Glomerular endothelial cell (primary cell): ENCODE data around the gene PCYT2. TPM values are rescaled to one million over a fixed set of nuclear protein-coding genes. Genes with fewer than 3 reads are reported as not detected.
A peak's percentile ranks its signal among the peaks of the same experiment; 100 is the strongest.

Experiments used
- DNase-seq: peaks from one replicate; pipeline ENCODE4 v3.0.0-alpha.2; 2011; ENCODE audit warnings: low read depth, low spot score; ENCODE audit errors: extremely low read depth
- total RNA-seq: library from RNA; depleted of rRNA; stranded (reverse); fragments of >200 nt; gene quantifications from 2 replicates; pipeline ENCODE4 v1.2.3, GENCODE V29; 2015

Gene PCYT2
- total RNA-seq, 1 donor from 2014 or later = 36.6 TPM

DNA sequence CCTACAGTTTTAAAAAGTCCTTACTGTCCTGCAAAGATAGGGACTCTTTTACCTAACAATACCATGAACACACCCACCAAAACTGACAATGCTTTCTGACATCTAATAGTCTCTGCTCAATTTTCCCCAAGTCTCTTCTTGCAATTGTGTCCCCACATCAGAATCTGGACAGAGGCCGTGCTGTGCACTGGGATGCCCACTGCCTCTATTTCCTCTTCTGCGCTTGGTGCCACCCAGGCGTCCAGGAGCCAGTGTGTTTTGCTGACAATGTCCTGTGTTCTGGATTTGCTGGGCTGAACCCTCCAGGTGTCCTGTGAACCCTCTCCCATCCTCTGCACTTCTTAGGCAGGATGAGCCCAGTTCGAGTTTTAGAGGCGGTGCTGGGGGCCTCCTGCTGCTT, 33.6 kb downstream of the PCYT2 start:
- no peak for DNase-seq

DNA sequence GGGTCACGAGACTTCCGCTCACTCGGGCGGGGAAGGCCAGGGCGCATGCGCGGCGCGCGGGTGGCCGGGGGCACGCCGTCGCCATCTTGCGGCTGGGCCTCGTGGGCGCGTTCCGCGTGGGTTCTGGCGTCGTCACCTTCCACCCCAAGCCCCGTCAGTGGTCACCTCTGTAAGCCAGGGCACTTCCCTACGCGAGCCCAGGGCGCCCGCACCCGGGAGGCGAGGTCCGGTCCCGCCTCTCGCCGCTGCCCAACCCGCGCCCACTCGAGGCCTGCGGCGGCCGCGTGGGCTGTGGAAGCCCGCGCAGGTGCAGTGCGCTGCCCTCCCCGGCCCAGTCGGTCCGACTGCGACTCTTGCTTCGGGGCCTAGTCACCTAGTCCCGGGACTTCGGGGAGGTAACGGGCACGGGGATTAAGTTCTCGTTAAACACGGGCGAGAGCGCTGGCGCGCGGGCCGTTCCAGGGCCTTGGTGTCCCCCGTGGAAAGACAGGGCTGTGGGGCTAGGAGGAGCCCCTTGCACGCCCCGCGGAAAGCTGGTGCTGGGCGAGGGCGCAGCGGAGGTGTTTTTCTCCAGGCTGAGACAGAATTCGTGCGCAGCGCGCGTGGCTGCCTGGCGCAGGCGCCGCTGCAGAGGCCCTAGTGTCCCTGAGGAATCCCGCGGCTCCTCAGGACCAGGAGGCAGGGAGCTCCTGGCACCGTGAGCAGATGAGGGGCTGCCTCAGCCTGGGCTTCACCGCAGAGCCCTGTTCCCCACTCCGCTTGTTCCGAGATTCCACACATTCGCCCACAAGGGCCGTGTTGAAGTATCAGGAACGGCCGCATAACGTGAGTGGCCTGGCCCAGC, 39.6 kb downstream of the PCYT2 start:
- DNase-seq = no peak

DNA sequence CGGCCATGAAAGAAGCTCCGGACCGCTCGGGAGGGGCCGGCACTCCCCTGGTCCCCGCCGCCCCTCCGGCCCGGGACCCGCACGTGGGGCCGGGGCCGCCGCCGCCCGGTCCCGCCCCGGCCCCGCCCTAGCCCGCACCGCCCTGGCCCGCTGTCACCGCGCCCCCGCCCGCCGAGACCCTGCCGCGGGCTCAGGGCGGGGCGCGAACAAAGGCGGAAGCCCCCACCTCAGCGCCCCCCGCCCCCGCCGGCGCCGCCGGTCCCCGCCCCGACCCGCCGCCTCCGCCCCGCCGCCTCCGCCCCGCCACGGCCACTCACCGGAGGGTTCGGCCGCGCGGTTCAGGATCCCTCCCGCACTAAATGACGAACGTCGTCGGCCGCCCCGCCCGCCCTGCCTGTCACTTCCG, 40.2 kb downstream of the PCYT2 start, which contains the start of gene ARHGDIA:
Gene ARHGDIA (minus strand): TSS at position 357 of the 406 bp plus-strand sequence. CDS start 1,407 bp downstream, outside the sequence.
- no peak for DNase-seq

- no peak for DNase-seq
These were observed 40.8 kb downstream of the PCYT2 start for GRCh38 chr17:81870131-81870980.

DNA sequence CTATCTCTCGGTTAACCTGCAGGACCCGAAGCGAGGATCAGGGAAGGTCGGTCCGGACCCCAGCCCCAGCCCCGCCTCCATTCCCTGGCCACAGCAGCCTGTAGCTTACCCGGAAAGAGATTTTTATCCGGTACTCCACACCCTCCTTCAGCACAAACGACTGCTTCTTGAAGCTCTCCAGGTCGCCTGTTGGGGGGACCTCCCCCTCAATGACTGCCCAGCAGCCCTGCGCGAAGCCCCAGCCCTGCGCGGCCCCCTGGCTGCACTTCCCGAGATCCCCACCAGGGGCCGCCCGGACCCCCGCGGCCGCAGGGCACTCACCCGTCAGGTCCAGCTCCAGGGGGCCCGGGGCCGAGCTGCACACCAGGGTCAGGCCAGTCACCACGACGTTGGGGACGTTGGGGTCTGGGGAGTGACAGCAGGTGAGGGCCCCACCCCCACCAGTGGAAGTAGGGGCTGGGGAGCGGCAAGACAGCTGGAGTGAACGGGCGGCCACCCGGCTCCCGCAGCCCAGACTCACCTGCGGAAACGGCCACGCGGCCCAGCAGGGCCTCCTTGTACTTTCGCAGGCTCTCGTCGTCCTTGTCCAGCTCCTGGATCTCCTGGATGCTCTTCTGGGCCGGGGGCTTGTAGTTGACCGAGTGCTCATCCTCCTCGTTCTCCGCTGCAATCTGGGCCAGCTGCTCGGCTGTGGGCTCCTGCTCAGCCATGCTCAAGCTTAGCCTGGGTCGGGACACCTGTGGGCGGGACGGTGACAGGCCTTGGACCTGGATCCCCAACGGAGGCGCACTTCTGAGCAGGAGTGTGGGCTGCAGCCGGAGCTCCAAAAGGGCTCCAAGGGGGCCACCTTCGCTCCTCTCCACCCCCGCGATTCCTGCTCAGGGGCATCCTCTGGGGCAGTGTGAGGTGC, 41.7 kb downstream of the PCYT2 start:
- DNase-seq = no peak

- no peak for DNase-seq
These were observed 42.5 kb downstream of the PCYT2 start for GRCh38 chr17:81868674-81869220.

GRCh38 chr17:81867991-81868673, 43.1 kb downstream of the PCYT2 start:
- no peak for DNase-seq

GRCh38 chr17:81867170-81867990, 43.8 kb downstream of the PCYT2 start:
- no peak for DNase-seq

GRCh38 chr17:81866440-81867169, 44.6 kb downstream of the PCYT2 start:
- DNase-seq = no peak

DNA sequence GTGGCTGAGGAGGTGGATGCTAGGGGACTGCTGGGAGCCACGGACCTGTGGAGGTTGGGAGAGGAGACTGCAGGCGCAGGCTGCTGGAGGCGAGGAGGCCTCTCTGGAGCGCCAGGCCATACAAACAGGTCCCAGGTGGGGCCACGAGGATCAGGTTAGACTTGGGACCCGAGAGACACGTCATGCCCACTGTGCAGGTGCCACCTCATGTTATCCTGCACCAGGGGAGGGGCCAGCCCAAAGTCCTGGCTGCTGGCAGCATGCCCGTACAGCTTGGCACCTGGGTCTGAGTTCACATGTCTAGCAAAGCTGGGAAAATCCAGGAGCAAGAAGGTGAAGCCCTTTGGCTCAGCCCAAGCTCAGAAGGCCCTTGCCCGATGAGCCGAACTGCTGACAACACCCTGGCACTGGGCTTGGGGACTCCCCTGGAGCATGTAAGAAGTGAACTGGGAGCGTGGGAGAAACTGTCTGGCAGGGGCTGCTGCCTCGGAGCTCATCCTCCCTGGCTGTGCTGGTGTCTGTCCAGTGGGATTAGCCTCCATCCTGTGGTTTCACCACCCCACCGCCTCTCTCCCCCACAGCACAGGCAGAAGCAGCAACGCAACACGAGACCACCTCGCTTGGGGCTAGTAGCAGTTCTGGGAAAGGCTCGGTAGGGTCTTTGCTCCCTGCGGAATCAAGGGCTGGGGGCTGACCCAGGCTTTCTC, 45.3 kb downstream of the PCYT2 start:
- DNase-seq = no peak

GRCh38 chr17:81865358-81865732, 45.9 kb downstream of the PCYT2 start:
- no peak for DNase-seq

- no peak for DNase-seq
These were observed 47.1 kb downstream of the PCYT2 start for GRCh38 chr17:81863833-81864768.

GRCh38 chr17:81863123-81863675, 48.0 kb downstream of the PCYT2 start:
- DNase-seq = no peak

GRCh38 chr17:81860756-81861568, 50.2 kb downstream of the PCYT2 start:
- DNase-seq = peak; percentile 100
